Naive B cell (primary cell): ENCODE measurements around the gene PGRMC2. TPM values are rescaled to one million over a fixed set of nuclear protein-coding genes. Genes with fewer than 3 reads are reported as not detected.
"Not testable (repeated sequence)": the region's sequence is repeated elsewhere in the genome, so short reads cannot be mapped to it uniquely, and the experiment has no call there.

ENCODE experiments used
- ATAC-seq, 2 donors: fragments of 150-1000 bp; cut with Tn5 transposase; 2 replicates each; pipeline ENCODE4 v1.10.0; 2021; ENCODE audit warnings: low read depth in 2 of 2, mild to moderate bottlenecking in 2 of 2, moderate library complexity in 2 of 2
- DNase-seq: peaks from one replicate; pipeline ENCODE4 v3.0.0; 2022
- H3K27ac Mint-ChIP-seq, 6 donors: one replicate each; pipeline ENCODE4 v1.8.0; 2020 to 2022; ENCODE audit warnings: mild to moderate bottlenecking in 6 of 6, mixed read lengths in 6 of 6, moderate library complexity in 5 of 6, inconsistent platforms in 2 of 6
- H3K27me3 Mint-ChIP-seq, 3 donors: one replicate each; pipeline ENCODE4 v1.8.0; 2021 to 2022; ENCODE audit warnings: mixed read lengths in 3 of 3, mild to moderate bottlenecking in 1 of 3
- H3K36me3 Mint-ChIP-seq, 2 donors: one replicate each; pipeline ENCODE4 v1.8.0; 2020 to 2022; ENCODE audit warnings: mixed read lengths in 2 of 2, inconsistent platforms in 1 of 2, mild to moderate bottlenecking in 1 of 2
- H3K4me1 Mint-ChIP-seq, 3 donors: one replicate each; pipeline ENCODE4 v1.8.0; 2020 to 2022; ENCODE audit warnings: mixed read lengths in 3 of 3, inconsistent platforms in 1 of 3, mild to moderate bottlenecking in 1 of 3, moderate library complexity in 1 of 3
- H3K4me3 Mint-ChIP-seq, 8 donors: one replicate each; pipeline ENCODE4 v1.8.0; 2020 to 2022; ENCODE audit warnings: mild to moderate bottlenecking in 8 of 8, mixed read lengths in 8 of 8, moderate library complexity in 8 of 8, inconsistent platforms in 2 of 8
- H3K9me3 Mint-ChIP-seq, 7 donors: one replicate each; pipeline ENCODE4 v1.8.0; 2020 to 2022; ENCODE audit warnings: mixed read lengths in 7 of 7, mild to moderate bottlenecking in 5 of 7, inconsistent platforms in 2 of 7, moderate library complexity in 1 of 7
- polyA plus RNA-seq, 6 donors: library from polyadenylated mRNA; unstranded; fragments of 300-500 nt; fragmentation: Illumina TruSeq; gene quantifications; one replicate each; pipeline ENCODE4 v1.2.3, GENCODE V29; 2021; ENCODE audit warnings: low read depth in 6 of 6

The PGRMC2 gene
- polyA plus RNA-seq, 6 donors from 2014 or later = 8.8 to 20.4 (median 13.6) TPM

DNA sequence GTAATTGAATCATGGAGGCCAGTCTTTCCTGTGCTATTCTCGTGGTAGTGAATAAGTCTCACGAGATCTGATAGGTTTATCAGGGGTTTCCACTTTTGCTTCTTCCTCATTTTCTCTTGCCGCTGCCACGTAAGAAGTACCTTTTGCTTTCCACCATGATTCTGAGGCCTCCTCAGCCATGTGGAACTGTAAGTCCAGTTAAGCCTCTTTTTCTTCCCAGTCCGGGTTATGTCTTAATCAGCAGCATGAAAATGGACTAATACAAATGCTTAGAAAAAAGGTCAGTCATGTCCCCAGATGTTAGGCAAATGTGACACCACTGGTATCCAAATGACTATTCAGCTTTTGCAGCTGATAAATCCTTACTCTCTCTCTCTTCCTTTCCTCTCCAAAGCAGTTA lies 42.2 kb downstream of the PGRMC2 start:
- not testable (repeated sequence) for H3K4me3 Mint-ChIP-seq, ATAC-seq, DNase-seq, H3K27ac Mint-ChIP-seq, H3K4me1 Mint-ChIP-seq, H3K36me3 Mint-ChIP-seq
- H3K9me3 Mint-ChIP-seq = peaks cover 3 to 40% (median 13%) of the 10 kb centered on the region in 7 donors
- H3K27me3 Mint-ChIP-seq = peaks cover 9 to 19% (median 14%) of the 10 kb centered on the region in 3 donors

- Mint-ChIP-seq H3K36me3 (peaks cover 0 to 3% of the 10 kb centered on the region in 2 donors), H3K4me1 (peaks cover 0 to 3% (median 0%) of the 10 kb centered on the region in 3 donors), H3K9me3 (peaks cover 3 to 30% (median 11%) of the 10 kb centered on the region in 7 donors), H3K4me3 (no peak overlapping the region), H3K27ac (no peak overlapping the region), H3K27me3 (peaks cover 9 to 22% (median 18%) of the 10 kb centered on the region in 3 donors)
- ATAC-seq (no peak), DNase-seq (no peak)
These were observed 43.2 kb downstream of the PGRMC2 start for GRCh38 chr4:128244379-128244778.

GRCh38 chr4:128242601-128243000 lies 45.0 kb downstream of the PGRMC2 start:
- ATAC-seq = no peak

DNA sequence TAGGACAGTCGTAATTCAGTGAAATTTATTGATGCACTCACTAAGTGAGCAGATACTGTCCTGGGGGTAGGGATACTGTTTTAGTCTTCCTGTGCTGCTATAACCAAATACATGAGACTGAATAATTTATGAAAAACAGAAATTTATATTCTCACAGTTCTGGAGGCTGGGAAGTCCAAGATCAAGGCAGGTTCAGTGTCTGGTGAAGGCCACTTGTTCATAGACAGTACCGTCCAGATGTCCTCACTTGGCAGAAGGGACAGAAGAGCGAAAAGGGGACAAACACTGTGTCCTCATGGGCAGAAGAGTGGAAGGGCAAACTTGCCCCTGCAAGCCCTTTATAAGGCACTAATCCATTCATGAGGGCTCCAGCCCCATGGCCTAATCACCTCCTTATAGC lies 45.6 kb downstream of the PGRMC2 start:
- Mint-ChIP-seq H3K9me3 (peaks cover 2 to 13% (median 4%) of the 10 kb centered on the region in 7 donors), H3K4me1 (peaks cover 0 to 3% (median 0%) of the 10 kb centered on the region in 3 donors), H3K27me3 (peaks cover 9 to 22% (median 18%) of the 10 kb centered on the region in 3 donors), H3K36me3 (no peaks in the 10 kb centered on the region), H3K27ac (no peak overlapping the region), H3K4me3 (no peak overlapping the region)
- DNase-seq = no peak
- ATAC-seq = no peak

More at GRCh38 chr4:128242601-128243000, 45.0 kb downstream of the PGRMC2 start:
- Mint-ChIP-seq H3K9me3 (peaks cover 2 to 16% (median 4%) of the 10 kb centered on the region in 7 donors), H3K4me1 (peaks cover 0 to 3% (median 0%) of the 10 kb centered on the region in 3 donors), H3K4me3 (peak overlapping the region in 1 of 8 donors; percentile 34), H3K36me3 (no peaks in the 10 kb centered on the region), H3K27ac (no peak overlapping the region), H3K27me3 (peaks cover 9 to 22% (median 18%) of the 10 kb centered on the region in 3 donors)
- DNase-seq = no peak

DNA sequence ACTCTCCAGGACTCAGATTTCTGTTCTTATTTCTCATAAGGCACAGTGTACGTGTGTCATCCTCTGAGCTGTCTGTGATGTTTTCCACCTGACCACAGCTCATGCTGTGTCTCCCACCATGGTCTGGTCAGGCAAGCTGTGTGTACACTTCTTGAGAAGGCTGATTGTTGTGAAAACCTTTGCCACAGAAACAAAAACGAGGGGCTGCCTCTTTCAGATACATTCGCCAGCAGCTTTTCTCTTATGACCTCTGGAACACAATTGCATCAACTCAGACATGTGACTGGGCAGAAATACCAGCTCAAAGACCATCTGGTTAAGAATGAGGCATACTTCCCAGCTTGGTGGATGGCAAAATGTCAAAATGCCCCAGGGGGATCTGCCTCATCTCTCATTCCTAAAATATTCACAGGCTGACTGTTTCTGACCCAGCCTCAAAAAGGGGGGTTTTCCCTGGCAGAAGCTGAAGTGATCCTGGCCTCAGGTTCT lies 46.1 kb downstream of the PGRMC2 start:
- Mint-ChIP-seq H3K4me3 (no peak overlapping the region), H3K36me3 (no peaks in the 10 kb centered on the region), H3K27ac (no peak overlapping the region), H3K27me3 (peaks cover 9 to 22% (median 18%) of the 10 kb centered on the region in 3 donors), H3K9me3 (peaks cover under 1 to 8% (median 2%) of the 10 kb centered on the region in 7 donors), H3K4me1 (peaks cover 0 to 3% (median 0%) of the 10 kb centered on the region in 3 donors)
- DNase-seq = no peak
- ATAC-seq = no peak

- no peak overlapping the region for H3K4me3 Mint-ChIP-seq
- H3K4me1 Mint-ChIP-seq = peaks cover 0 to 3% (median 0%) of the 10 kb centered on the region in 3 donors
- H3K9me3 Mint-ChIP-seq = peaks cover 0 to 3% (median 2%) of the 10 kb centered on the region in 7 donors
- peaks cover 6 to 22% (median 18%) of the 10 kb centered on the region in 3 donors for H3K27me3 Mint-ChIP-seq
- no peaks in the 10 kb centered on the region for H3K36me3 Mint-ChIP-seq
- ATAC-seq (no peak), DNase-seq (no peak)
- no peak overlapping the region for H3K27ac Mint-ChIP-seq
These were observed 46.6 kb downstream of the PGRMC2 start for GRCh38 chr4:128241019-128241418.

DNA sequence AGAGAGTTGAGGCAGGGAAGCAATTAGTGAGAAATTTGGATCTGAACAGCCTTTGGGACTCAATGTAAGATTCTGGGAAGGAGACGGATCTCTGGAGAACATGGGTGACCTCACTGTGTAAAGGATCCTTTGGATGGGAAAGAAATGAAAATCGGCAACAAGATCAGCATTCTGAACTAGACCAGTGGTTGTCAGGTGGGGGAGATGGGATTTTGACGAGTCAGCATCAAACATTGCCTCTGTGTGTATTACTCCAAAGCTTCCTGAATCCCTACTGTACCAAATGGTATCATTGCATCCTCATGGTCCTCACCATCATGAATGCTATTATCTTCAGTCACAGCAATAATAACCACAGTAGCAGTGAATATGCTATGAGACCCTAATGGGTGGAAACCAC lies 52.8 kb downstream of the PGRMC2 start:
- Mint-ChIP-seq H3K4me1 (peaks cover 0 to 3% (median 0%) of the 10 kb centered on the region in 3 donors), H3K9me3 (peaks cover 0 to 11% (median 2%) of the 10 kb centered on the region in 7 donors), H3K4me3 (no peak overlapping the region), H3K27ac (no peak overlapping the region), H3K36me3 (no peaks in the 10 kb centered on the region), H3K27me3 (peaks cover 0 to 14% (median 0%) of the 10 kb centered on the region in 3 donors)
- no peak for ATAC-seq
- no peak for DNase-seq

- Mint-ChIP-seq H3K4me3 (no peak overlapping the region), H3K27ac (no peak overlapping the region), H3K36me3 (no peaks in the 10 kb centered on the region), H3K27me3 (peaks cover 0 to 14% (median 3%) of the 10 kb centered on the region in 3 donors), H3K4me1 (peaks cover 0 to 3% (median 0%) of the 10 kb centered on the region in 3 donors), H3K9me3 (peaks cover 0 to 10% (median 2%) of the 10 kb centered on the region in 7 donors)
- DNase-seq (no peak), ATAC-seq (no peak)
These were observed 54.9 kb downstream of the PGRMC2 start for GRCh38 chr4:128232719-128233118.

DNA sequence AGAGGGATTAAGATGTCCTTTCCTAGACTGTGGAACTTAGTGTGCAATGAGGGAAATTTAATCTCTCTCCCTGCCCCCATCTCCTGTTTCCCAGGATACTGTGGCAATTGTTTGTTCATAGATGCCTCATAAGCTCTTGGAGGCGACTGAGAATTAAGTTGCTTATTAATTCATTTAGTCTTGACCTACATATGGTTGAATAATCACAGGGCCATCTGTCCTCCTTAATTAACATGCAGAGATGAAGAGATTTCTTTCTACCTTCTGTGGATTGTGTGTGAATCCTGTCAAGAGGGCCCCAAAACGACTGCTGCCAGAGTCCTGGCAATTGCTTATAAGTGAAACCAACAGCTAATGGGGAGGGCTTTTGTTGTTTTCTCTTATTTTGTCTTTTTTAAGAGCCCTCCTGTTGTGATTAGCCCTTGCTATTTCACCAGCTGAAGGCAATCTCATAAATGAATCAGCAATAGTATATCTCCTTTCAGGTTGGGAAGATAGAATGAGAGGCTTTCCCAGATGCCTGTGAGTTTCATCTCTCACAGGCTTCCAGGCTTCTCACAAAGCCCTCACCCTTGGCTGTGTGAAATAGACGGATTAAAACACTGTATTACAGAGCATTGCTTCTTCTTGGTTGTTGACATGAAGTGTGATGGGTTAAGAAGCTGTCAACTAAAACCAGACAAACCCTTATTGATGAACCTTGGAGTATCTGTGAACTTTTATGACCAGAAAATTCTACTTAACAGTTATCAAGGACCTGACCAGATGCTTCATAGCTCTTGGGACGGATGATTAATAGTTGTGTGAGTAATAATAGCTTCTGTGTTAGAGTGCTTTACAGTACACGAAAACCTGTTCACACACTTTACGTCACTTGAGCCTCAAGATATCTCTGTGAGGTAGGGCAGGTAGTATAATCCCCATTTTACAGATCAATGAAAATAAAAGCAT lies 58.5 kb downstream of the PGRMC2 start:
- DNase-seq (no peak), ATAC-seq (no peak)
- Mint-ChIP-seq H3K27me3 (peaks cover 0 to 14% (median 4%) of the 10 kb centered on the region in 3 donors), H3K36me3 (no peaks in the 10 kb centered on the region), H3K27ac (no peak overlapping the region), H3K4me3 (no peak overlapping the region), H3K4me1 (no peaks in the 10 kb centered on the region), H3K9me3 (no peaks in the 10 kb centered on the region)

DNA sequence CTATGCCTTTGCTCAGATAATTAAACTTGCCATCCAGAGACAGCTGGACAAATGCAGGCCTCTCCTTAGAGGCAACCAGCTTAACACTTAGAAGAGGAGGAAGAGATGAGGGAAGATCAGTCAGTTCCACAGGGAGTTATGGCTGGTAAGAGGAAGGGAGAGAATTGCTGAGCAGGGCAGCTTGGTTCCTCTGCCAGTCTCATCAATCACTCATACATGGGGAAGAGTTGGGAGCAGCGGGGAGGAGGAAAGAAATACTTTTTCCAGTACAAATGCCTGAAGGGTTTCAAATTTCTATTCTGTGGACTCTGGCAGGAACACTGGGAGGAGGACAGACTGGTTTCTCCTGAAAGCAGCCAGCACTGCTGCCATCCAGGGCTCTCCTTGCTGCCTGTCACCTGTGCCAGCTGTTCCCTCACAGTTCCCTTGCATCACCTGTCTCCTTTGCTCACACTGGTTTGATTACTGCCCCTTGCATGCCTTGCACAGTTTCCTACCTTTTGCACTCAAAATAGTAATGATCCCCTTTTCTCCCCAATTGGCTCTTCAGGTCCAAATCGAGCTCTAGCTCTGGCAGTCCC lies 59.5 kb downstream of the PGRMC2 start:
- H3K36me3 Mint-ChIP-seq = no peaks in the 10 kb centered on the region
- ATAC-seq = no peak
- no peak for DNase-seq
- H3K9me3 Mint-ChIP-seq = no peaks in the 10 kb centered on the region
- peaks cover 0 to 7% (median 4%) of the 10 kb centered on the region in 3 donors for H3K27me3 Mint-ChIP-seq
- H3K27ac Mint-ChIP-seq = peak overlapping the region in 1 of 6 donors; percentile 10
- H3K4me1 Mint-ChIP-seq = no peaks in the 10 kb centered on the region
- H3K4me3 Mint-ChIP-seq = no peak overlapping the region

DNA sequence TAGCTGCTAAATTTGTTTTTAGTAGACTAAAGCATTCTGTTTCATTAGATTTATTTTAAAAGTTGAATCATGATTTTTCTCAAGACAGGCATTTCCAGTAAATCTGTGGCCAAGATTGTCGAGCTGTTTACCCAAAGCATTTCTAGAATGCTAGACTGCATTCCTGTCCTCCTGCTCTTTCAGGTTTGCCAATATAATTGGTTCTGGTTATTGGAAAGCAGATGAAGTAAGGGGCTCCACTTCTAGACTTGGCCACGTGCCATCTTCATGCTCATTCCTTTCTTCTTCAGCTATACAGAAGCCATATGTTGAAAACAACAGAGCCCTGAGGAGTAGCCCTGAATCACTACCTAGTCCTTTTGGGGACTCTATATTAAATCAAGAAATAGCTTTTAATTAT lies 62.5 kb downstream of the PGRMC2 start:
- ATAC-seq (no peak), DNase-seq (no peak)
- Mint-ChIP-seq H3K36me3 (no peaks in the 10 kb centered on the region), H3K4me3 (no peak overlapping the region), H3K9me3 (no peaks in the 10 kb centered on the region), H3K4me1 (no peaks in the 10 kb centered on the region), H3K27me3 (peaks cover 0 to 4% (median 0%) of the 10 kb centered on the region in 3 donors), H3K27ac (no peak overlapping the region)

DNA sequence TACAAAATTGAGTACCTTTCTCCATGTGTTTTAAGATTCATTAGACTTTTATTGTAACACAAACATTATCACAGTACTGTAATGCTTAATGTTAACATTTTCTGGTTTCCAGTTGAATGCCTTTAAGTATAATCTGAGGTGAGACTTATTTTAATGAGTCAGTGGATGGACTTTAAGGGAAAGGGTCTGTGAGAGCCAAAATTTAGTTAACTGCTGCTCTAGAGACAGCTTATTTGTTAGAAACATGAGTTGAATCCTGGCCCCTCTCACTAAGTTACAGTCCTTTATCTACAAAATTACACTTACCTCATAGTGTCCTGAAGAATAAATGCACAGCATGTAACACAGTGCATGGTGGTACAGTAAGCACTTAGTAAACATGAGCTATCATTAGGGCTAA lies 66.0 kb downstream of the PGRMC2 start:
- H3K4me3 Mint-ChIP-seq = no peak overlapping the region
- no peaks in the 10 kb centered on the region for H3K4me1 Mint-ChIP-seq
- no peaks in the 10 kb centered on the region for H3K36me3 Mint-ChIP-seq
- H3K9me3 Mint-ChIP-seq = no peaks in the 10 kb centered on the region
- no peak for DNase-seq
- ATAC-seq = no peak
- H3K27me3 Mint-ChIP-seq = no peaks in the 10 kb centered on the region
- H3K27ac Mint-ChIP-seq = no peak overlapping the region
